PC-9 (cell line): ENCODE measurements around the gene ZFAND6. TPM values are rescaled to one million over a fixed set of nuclear protein-coding genes. Genes with fewer than 3 reads are reported as not detected.
A peak's percentile ranks its signal among the peaks of the same experiment; 100 is the strongest.

Experiments
- BruUV-seq: library from RNA; stranded (reverse); fragments of 400-500 nt; replicated peaks from 2 replicates; lab custom pipeline; 2021; lab: Mats Ljungman, UMichigan
- CTCF ChIA-PET: fragments of 300-600 bp; sonication (Branson Sonifier 250); formaldehyde crosslinking; loops from one replicate; lab custom pipeline; 2022; ENCODE audit warnings: antibody characterized with exemption; lab: Charles Lee
- POLR2A ChIA-PET: fragments of 300-600 bp; sonication (Branson Sonifier 250); formaldehyde crosslinking; loops from one replicate; lab custom pipeline; 2022; ENCODE audit warnings: antibody characterized with exemption; ENCODE audit not compliant: unreplicated experiment; lab: Charles Lee
- DNase-seq, 2 experiments: peaks; one replicate each; pipeline versions ENCODE4 v3.0.0 to v3.0.0-alpha.2; 2015 to 2022; ENCODE audit warnings: mixed read lengths in 1 of 2
- H2AFZ ChIP-seq: fragments of 200-600 bp; sonication (generic); 2 replicates; pipeline ENCODE4 v1.8.1; 2017; ENCODE audit warnings: antibody characterized with exemption
- H3F3A ChIP-seq: fragments of 200-600 bp; sonication (generic); 2 replicates; pipeline ENCODE4 v1.8.1; 2017; ENCODE audit warnings: antibody characterized with exemption, mild to moderate bottlenecking, low read depth; ENCODE audit not compliant: insufficient read depth
- H3K27ac ChIP-seq: fragments of 200-600 bp; sonication (generic); 2 replicates; pipeline ENCODE4 v1.6.1; 2016; ENCODE audit warnings: mixed run types
- H3K27me3 ChIP-seq: fragments of 200-600 bp; sonication (generic); 2 replicates; pipeline ENCODE4 v1.6.1; 2016; ENCODE audit warnings: low read depth, mixed run types; ENCODE audit not compliant: insufficient read depth
- H3K36me3 ChIP-seq: fragments of 200-600 bp; sonication (generic); 2 replicates; pipeline ENCODE4 v1.6.1; 2016; ENCODE audit warnings: low read depth, mixed run types
- H3K4me1 ChIP-seq: fragments of 200-600 bp; sonication (generic); replicated peaks from 2 replicates; pipeline ENCODE4 v1.6.1; 2016; ENCODE audit warnings: mixed run types; ENCODE audit not compliant: insufficient read depth
- H3K4me2 ChIP-seq: fragments of 200-600 bp; sonication (generic); 2 replicates; pipeline ENCODE4 v1.6.1; 2017; ENCODE audit warnings: mixed run types
- H3K4me3 ChIP-seq: fragments of 200-600 bp; sonication (generic); 2 replicates; pipeline ENCODE4 v1.6.1; 2016; ENCODE audit warnings: mixed run types
- H3K79me2 ChIP-seq: fragments of 200-600 bp; sonication (generic); 2 replicates; pipeline ENCODE4 v1.6.1; 2017; ENCODE audit warnings: low read depth, mixed run types
- H3K9me2 ChIP-seq: fragments of 200-600 bp; sonication (generic); 2 replicates; pipeline ENCODE4 v1.8.1; 2017; ENCODE audit warnings: mild to moderate bottlenecking; ENCODE audit not compliant: insufficient read depth
- H3K9me3 ChIP-seq: fragments of 200-600 bp; sonication (generic); 2 replicates; pipeline ENCODE4 v1.8.1; 2016; ENCODE audit warnings: low read depth; ENCODE audit not compliant: insufficient read depth
- H4K20me1 ChIP-seq: fragments of 200-600 bp; sonication (generic); 2 replicates; pipeline ENCODE4 v1.8.1; 2017; ENCODE audit not compliant: insufficient read depth
- CTCF ChIP-seq: fragments of 200-600 bp; sonication (generic); conservative IDR thresholded peaks from 2 replicates; pipeline ENCODE4 v1.6.1; 2017; ENCODE audit warnings: mixed run types, antibody characterized with exemption, mild to moderate bottlenecking, moderate library complexity
- EZH2 ChIP-seq: fragments of 200-600 bp; sonication (generic); IDR thresholded peaks from 2 replicates; pipeline ENCODE4 v1.8.0; 2017; ENCODE audit warnings: antibody characterized with exemption, low read depth
- intact Hi-C: fragments of 100-400 bp; cut with micrococcal nuclease; formaldehyde crosslinking; loops from one replicate; pipeline ENCODE4 v1.10.0; 2022; ENCODE audit not compliant: unreplicated experiment
- total RNA-seq: library from RNA; stranded (reverse); gene quantifications from 2 replicates; pipeline ENCODE4 v1.2.3, GENCODE V29; 2021

Gene ZFAND6
- total RNA-seq, 1 experiment from 2014 or later, result 68.3 TPM

- no peak overlapping the region for H3K4me3 ChIP-seq
- H4K20me1 ChIP-seq, result no peaks in the 10 kb centered on the region
- H3K9me2 ChIP-seq, result no peaks in the 10 kb centered on the region
- H3K27me3 ChIP-seq, result no peaks in the 10 kb centered on the region
- ChIA-PET CTCF (no interaction called here), POLR2A (interaction anchor here (0.5 to 0.8 kb wide), 2 partner anchors 100 to 304 kb away, joined by 4 to 11 read pairs; no protein-coding TSS in a partner anchor)
- intact Hi-C loops, result no loop called here
- no peak for TF ChIP-seq CTCF
- TF ChIP-seq EZH2, result no peak
- peak; percentile 52 to 93 for DNase-seq
- H3K36me3 ChIP-seq, result peaks cover 37% of the 10 kb centered on the region
- H3K9me3 ChIP-seq, result no peaks in the 10 kb centered on the region
- no peak overlapping the region for H2AFZ ChIP-seq
- H3K4me1 ChIP-seq, result peaks cover 25% of the 10 kb centered on the region
- peak overlapping the region; percentile 51 for H3K4me2 ChIP-seq
- peaks cover 17% of the 10 kb centered on the region for H3F3A ChIP-seq
- BruUV-seq, result no TSS peak
- 0 out of 2 replicates have a peak, but pooled peaks cover 1% of the 10 kb centered on the region for H3K79me2 ChIP-seq
- peak overlapping the region; percentile 72 for H3K27ac ChIP-seq
Observed at GRCh38 chr15:80160570-80161156, 101.2 kb downstream of the ZFAND6 start.

DNA sequence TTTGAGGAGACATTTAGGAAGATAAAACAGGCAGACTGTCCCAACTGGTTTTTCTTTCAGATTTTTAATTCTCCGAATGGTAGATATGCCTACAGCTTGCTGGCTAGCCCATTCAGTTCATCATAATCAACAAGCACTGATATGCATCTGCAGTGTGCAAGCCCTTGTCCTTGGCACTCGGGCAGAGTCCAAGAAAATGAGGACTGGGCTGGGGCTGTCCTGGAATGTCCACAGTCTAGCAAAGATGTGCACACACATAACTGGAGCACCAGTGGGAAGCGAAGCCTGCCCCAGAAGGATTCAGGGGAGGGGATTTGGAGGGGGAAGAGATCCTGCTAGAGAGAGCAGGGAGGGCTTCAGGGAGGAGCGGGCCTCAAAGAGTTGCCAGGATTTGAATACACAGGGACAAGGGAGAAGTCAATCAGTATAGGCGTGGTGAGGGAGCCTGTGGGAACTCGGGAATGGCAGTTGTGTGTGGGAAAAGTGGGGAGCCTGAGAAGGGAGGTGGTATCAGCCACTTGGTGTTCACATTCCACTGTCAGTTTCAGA, 102.1 kb downstream of the ZFAND6 start:
- no peaks in the 10 kb centered on the region for H3K9me3 ChIP-seq

GRCh38 chr15:80162059-80162554, 102.6 kb downstream of the ZFAND6 start:
- POLR2A ChIA-PET, result no interaction called here
- CTCF ChIA-PET, result interaction anchor here (0.6 kb wide), 1 partner anchor 823 kb away, joined by 4 read pairs; no protein-coding TSS in a partner anchor
- Histone ChIP-seq H3K9me2 (no peaks in the 10 kb centered on the region), H3K9me3 (no peaks in the 10 kb centered on the region), H3K27me3 (no peaks in the 10 kb centered on the region), H3K27ac (no peak overlapping the region), H3K79me2 (no peaks in the 10 kb centered on the region), H3K4me2 (no peak overlapping the region), H2AFZ (no peak overlapping the region), H3K4me3 (no peak overlapping the region), H3K36me3 (peaks cover 36% of the 10 kb centered on the region), H3K4me1 (peaks cover 25% of the 10 kb centered on the region), H3F3A (peaks cover 17% of the 10 kb centered on the region), H4K20me1 (no peaks in the 10 kb centered on the region)
- TF ChIP-seq CTCF (no peak), EZH2 (no peak)
- BruUV-seq, result no TSS peak
- intact Hi-C loops, result no loop called here
- DNase-seq, result no peak

More for the DNA sequence above, 102.1 kb downstream of the ZFAND6 start:
- Histone ChIP-seq H3K4me1 (peaks cover 25% of the 10 kb centered on the region), H3K79me2 (no peaks in the 10 kb centered on the region), H3K9me2 (no peaks in the 10 kb centered on the region), H2AFZ (no peak overlapping the region), H3K36me3 (peaks cover 36% of the 10 kb centered on the region), H3K4me2 (peak overlapping the region; percentile 51), H3K4me3 (no peak overlapping the region), H4K20me1 (no peaks in the 10 kb centered on the region), H3K27ac (peak overlapping the region; percentile 72), H3K27me3 (no peaks in the 10 kb centered on the region), H3F3A (peaks cover 17% of the 10 kb centered on the region)
- BruUV-seq, result no TSS peak
- intact Hi-C loops, result no loop called here
- ChIA-PET CTCF (interaction anchor here (0.6 to 0.7 kb wide), 3 partner anchors 18 to 838 kb away, joined by 4 to 5 read pairs (median 5); no protein-coding TSS in a partner anchor), POLR2A (no interaction called here)
- DNase-seq, result no peak
- TF ChIP-seq EZH2 (no peak), CTCF (no peak)
